ENCODE data around the gene MESP1.
A peak's percentile ranks its signal among the peaks of the same experiment; 100 is the strongest.

The MESP1 gene

DNA sequence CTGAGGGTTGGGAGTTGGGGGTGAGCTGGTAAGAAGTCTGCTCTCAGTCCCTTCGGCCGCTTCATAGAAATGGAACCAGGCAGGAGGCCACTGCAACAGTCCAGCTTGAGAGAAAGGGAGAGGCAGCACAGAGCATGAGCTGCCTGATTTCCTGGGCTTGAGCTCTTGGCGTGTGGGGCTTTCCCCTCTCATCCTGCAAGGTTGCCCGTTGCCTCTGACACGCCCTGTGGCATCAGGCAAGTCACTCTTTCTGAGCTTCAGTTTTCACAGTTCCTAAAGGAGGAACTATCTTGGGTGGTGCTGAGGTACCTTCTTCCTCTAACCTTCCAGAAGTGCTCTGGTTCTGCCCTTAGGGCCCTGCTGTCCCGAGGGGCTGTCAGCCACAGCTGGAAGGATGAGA is 30.0 kb upstream of the MESP1 start:
- DNase-seq (ENCODE audit: low spot score): no peak

DNA sequence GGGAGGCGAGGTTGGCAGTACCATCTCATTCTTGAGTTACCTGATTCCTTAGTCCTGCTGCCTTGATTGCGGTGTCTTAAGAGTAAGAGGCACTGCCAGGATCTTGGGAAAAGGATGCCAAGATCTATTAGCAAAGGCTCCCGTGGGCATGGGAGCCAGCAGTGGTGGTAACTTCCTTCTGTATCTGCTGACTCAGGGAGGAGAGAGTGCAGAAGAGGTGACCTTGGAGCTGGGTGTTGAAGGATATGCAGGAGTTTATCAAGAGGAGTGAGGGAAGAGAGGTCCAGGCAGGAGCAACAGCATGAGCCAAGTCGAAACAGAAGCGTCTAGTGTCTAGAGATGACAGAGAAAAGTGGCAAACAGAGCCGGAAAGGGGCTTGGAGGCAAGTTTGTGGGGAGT is 29.6 kb upstream of the MESP1 start:
- no peak for DNase-seq (ENCODE audit: low spot score)

DNA sequence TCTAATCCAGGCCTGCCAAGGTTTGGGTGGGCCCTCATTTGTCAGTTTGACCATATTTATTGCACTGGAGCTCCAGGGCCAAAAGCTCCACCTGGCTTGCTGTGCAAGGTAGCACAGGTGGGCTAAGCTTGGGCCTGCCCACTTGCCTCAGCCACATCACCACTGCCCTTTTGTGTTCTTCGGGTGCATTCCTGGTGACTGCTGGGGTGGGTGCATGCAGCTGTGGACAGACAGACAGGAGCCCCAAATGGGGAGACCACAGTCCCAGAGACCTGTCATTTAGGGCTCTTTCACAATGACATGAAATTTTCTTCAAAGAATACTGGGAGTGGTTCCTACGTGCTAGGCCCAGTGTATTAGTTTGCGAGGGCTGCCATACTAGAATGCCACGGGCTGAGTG is 27.8 kb upstream of the MESP1 start:
- no peak for DNase-seq (ENCODE audit: low spot score)

DNA sequence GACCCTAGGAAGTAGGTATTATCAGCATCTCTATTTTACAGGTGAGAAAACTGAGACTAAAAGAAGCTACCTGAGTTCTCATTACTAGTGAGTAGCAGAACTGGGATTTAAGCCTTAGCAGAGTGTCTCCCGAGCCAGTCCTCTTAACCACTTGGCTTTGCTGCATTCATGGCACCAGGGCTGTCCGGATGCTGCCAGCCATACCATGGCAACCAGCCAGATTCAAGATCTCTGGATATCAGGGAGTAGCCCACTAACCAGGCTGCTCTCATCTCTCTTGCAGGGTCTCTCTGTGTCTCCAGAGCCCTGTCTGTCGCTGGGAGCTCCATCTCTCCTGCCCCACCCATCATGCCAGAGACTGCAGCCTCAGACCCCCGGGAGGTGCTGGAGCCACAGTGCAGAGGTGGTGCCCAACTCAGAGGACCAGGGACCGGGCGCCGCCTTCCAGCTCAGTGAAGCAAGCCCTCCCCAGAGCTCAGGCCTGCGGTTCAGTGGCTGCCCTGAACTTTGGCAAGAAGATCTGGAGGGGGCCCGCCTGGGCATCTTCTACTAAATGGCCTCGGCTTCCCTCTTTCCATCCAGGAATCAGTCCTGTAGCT is 26.8 kb upstream of the MESP1 start:
- no peak for DNase-seq (ENCODE audit: low spot score)

GRCh38 chr15:89777073-89777751 is 26.2 kb upstream of the MESP1 start:
- DNase-seq (ENCODE audit: low spot score): no peak

GRCh38 chr15:89776274-89777072 is 25.4 kb upstream of the MESP1 start, which contains the start of gene MESP2:
TSS of gene MESP2 (plus strand) at chr15:89776332. CDS start at chr15:89776358, 26 bp downstream.
- DNase-seq (ENCODE audit: low spot score): peak; percentile 83

GRCh38 chr15:89775815-89776214 is 24.8 kb upstream of the MESP1 start:
- no peak for DNase-seq (ENCODE audit: low spot score)

DNA sequence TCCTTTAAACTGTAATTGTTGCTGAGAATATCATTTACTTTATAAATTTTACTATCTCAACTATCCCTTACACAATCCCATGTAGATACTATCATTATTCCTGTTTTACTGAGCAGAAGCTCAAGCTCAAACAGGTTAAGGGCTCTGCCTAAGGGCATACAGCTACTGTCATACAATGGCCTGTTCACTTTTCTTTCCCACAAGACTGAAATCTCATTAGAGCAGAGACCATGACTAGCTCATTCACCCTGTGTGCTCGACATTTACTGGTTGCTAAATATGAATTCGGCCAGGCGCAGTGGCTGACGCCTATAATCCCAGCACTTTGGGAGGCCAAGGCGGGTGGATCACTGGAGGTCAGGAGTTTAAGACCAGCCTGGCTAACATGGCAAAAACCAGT is 23.4 kb upstream of the MESP1 start:
- DNase-seq (ENCODE audit: low spot score): no peak

GRCh38 chr15:89772932-89773583 is 22.0 kb upstream of the MESP1 start:
- DNase-seq (ENCODE audit: low spot score): peak; percentile 60

GRCh38 chr15:89770041-89770440 is 19.0 kb upstream of the MESP1 start:
- DNase-seq (ENCODE audit: low spot score): no peak

DNA sequence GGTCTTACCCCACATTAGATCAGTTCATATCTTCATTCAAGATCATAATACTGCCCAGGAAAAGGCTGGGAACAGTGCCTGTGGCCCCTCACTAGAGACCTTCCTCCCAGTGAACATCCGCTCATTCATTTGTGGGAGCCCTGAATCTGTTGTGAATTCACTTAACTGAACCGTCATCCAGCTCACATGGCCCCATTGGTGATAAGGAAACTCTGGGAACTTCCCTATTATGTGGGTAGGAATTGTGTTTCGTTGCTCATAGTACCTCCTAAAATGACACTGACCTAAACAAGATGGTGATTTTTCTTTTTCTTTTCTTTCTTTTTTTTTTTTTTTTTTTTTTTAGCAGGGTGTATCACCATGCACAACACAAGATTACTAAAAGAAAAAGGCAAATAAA is 18.3 kb upstream of the MESP1 start:
- DNase-seq (ENCODE audit: low spot score): no peak

DNA sequence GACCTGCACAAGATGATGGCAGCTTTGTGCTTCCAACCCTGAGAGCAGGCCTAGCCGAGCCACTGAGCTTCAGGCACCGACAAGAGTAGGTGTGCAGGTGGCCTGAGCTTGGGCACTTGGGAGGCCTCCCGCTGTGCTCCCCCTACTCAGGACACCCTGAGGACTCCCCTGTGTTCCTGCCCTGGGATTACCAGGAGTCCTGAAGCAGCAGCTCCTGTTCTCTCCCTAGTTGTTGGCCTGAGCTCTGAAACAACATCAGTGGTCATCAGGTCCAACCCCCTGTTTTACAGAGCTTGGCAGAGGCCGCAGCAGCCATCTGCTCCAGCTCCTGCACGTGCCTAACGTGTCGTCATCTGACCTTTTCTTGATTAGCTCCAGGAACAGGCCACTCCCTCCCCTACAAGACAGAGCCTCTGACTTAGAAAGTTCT is 17.0 kb upstream of the MESP1 start:
- peak; percentile 45 for DNase-seq (ENCODE audit: low spot score)

GRCh38 chr15:89767411-89767915 is 16.4 kb upstream of the MESP1 start:
- DNase-seq (ENCODE audit: low spot score): no peak

DNA sequence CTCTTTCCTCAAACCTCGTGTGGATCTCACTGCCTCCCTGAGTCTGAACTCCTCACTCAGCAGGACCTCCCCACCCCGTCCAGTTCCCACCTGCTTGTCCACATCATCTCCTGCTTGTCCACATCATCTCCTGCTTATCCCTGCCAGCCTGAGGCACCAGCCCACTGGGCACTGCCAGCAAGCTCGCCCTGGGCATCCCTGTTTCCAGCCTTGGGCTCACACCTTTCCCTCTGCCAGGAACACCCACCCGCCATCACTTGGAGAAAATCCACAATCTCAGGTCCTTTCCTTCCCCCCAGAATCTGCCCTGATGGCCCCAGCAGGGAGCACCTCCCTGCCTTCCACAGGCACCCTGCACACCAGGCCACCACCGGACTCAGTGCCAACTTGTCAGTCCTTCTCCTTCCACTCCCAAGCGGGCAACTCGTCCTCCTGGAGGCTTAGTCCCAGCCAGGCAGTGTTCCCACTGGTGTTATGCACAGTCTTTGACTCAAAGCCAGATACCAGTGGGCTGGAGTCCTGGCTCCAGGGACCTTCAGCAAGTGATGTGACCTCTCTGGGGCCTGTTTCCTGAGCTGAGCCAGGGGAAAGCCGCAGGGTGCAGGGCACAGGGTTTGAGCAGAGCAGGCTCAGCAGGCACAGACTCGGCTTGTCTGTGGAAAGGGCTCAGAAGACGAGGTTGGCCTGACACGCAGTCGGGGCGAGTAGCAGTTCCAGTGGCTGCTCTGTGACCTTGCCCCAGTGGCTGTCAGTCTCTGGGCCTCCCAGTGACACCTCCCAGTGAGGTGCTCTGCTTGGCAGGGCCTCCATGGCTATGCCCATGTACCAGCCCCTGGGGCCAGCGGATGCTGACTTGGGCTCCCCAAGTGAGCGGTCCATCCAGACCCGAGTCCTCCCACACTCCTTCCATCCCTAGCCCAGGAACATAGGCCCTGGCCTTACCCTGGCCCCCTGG is 15.6 kb upstream of the MESP1 start:
- no peak for DNase-seq (ENCODE audit: low spot score)

GRCh38 chr15:89765694-89766093 is 14.6 kb upstream of the MESP1 start:
- DNase-seq (ENCODE audit: low spot score): no peak

DNA sequence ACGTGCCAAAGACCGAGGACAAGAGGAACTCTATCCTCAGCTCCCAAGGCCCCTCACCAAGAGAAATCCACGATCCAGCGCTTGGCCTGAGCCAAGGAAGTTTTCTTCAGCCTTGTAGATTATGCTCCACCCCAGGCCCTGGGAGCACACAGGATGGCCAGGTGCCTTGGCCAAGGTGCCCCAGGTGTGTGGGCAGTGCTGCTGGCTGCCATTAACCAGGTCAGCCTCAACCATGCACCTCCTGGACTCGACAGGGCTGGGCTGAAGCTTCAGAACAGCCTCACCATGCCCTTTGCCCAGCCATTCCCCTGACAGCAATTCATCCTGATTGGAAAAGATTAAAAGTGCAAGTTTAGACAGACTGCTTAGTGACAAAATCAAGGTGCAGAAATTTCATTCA is 10.9 kb upstream of the MESP1 start:
- no peak for DNase-seq (ENCODE audit: low spot score)

DNA sequence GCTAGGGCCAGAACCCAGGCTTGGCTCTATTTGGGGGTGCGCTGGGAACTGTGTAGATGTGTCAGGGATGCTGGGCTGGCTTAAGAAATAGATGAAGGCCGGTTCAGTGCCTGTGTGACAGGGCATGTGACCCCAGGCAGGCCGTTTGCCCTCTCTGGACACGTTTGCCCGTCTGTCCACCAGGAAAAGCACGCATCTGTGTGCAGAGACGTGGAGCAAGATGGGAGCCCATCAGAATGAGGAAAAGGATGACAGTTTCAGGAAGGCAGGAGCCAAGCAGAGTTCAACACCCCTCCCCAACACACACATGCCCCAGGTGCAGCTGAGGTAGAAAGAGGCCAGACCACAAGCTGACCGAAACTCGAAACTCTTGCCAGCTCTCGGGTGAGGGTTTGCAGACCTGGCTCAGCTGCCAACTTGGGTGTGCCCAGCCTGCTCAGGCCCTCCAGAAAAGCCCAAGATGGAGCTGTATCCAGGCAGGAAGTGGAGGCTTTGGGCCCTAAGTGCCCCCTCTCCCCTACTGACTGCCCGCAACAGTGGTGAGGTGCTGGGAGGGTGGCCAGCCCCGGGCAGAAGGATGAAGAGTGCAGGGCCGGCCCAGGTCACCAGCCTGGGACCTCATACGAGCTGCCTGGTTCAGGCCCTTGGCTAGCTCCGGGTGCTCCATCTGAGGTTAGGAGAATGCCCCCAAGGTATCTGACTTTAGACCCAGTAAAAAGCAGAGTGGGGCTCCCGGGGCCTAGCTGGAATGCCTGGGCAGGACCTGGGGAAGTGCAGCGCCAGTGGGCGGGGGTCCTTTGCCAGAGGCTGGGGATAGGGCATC is 10.2 kb upstream of the MESP1 start:
- DNase-seq (ENCODE audit: low spot score): no peak

DNA sequence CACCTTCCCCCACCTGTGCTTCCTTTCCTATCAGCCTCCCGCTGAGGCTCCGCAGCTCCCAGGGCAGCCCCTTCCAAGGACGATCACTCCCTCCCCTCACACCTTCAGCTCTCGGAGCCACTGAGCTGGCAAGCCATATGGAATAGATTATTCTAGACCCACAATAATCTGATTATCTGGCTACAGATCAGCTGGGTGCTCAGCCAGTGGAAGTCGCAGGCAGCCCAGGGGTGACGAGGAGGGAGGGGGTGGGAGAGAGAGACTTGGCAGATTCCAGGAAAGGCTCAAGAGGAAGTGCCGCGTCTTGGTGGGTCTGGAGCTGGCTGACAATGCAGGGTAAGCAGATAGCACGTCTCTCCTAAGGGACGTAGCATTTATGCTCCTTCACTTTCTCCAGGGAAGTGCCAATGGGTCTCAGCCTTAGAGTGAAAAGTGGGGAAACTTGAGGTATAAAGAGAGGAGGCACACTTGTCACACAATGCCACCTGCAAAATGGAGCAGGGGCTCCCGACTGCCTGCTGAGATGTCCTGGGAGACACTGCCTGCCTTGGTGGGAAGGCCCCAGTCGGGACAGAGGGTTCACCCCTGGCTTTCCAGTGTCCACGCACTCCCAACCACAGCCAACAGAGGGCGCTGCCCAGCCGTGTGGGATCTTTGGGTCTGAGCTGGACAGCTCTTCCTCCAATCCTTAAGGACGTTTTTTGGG is 9.4 kb upstream of the MESP1 start:
- peak; percentile 85 for DNase-seq (ENCODE audit: low spot score)

GRCh38 chr15:89759835-89760234 is 8.8 kb upstream of the MESP1 start:
- no peak for DNase-seq (ENCODE audit: low spot score)

DNA sequence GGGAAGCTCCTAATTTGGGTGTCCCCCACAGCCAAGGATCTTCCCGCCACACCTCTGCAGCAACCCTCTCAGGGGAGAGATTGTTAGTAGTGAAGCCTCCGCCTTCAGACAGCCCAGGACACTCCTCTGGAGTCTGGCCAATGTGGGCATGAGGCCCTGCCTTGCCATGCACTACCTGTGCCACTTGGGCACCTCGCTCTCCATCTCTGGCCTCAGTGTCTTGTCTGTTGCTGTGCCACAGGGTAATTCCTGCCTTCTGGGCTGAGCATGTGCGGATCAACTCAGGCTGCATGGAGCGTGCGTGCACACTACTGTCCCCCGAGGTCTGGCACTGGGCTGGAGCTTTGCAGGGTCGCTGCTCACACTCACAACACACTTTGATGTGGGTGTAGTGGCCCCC is 7.9 kb upstream of the MESP1 start:
- DNase-seq (ENCODE audit: low spot score): no peak

All from hepatic stellate cell (primary cell).